ENCODE results near the gene MFAP5. TPM values are rescaled to one million over a fixed set of nuclear protein-coding genes. Genes with fewer than 3 reads are reported as not detected.

The MFAP5 gene
- total RNA-seq, result 28.6 and 31.1 TPM in 2 replicates

GRCh38 chr12:8662593-8662992 lies at the start of gene MFAP5:
Gene MFAP5 (minus strand): TSS chr12:8662826. CDS start chr12:8662104, 722 bp downstream.

GRCh38 chr12:8697476-8698131 lies 35.0 kb upstream of the MFAP5 start, which contains the start of gene RIMKLB:
Gene RIMKLB (plus strand): TSS chr12:8697991. CDS start chr12:8713867, 15,876 bp downstream.

GRCh38 chr12:8612629-8613028 lies 50.0 kb downstream of the MFAP5 start, which contains the start of gene AICDA:
Gene AICDA (minus strand): TSS chr12:8612859. CDS start chr12:8612767, 92 bp downstream.

Other genes with a start within 250 kb of the MFAP5 start
- gene CLEC6A, start 206.9 kb downstream of the MFAP5 start, total RNA-seq, result not detected in 2 replicates
- gene CLEC4D, start 149.3 kb downstream of the MFAP5 start, total RNA-seq, result not detected in 2 replicates
- gene CLEC4E, start 121.9 kb downstream of the MFAP5 start, total RNA-seq, result not detected in 2 replicates
- not detected in 2 replicates for gene AICDA, start 50.0 kb downstream of the MFAP5 start, total RNA-seq
- 5.1 and 5.7 TPM in 2 replicates for gene RIMKLB, start 35.2 kb upstream of the MFAP5 start, total RNA-seq
- not detected in 2 replicates for gene A2ML1, start 159.8 kb upstream of the MFAP5 start, total RNA-seq